H1 (cell line): Measurements from ENCODE around the gene VAT1. TPM values are rescaled to one million over a fixed set of nuclear protein-coding genes. Genes with fewer than 3 reads are reported as not detected.

Source experiments
- BRCA1 ChIP-seq: IDR thresholded peaks from 2 replicates; pipeline ENCODE4 v1.6.1; 2012; ENCODE audit warnings: low read depth, low read length, improper control_type of control experiment
- CREB1 ChIP-seq: IDR thresholded peaks from 2 replicates; pipeline ENCODE4 v1.6.1; 2012; ENCODE audit warnings: inconsistent platforms
- EP300 ChIP-seq, 2 experiments: IDR thresholded peaks; 1 replicate in 1 of 2; 2 replicates in 1 of 2; pipeline ENCODE4 v1.6.1; 2011 to 2012; ENCODE audit warnings: low read depth in 2 of 2, low read length in 2 of 2, mild to moderate bottlenecking in 2 of 2, borderline replicate concordance in 1 of 2, inconsistent platforms in 1 of 2, moderate library complexity in 1 of 2
- FOSL1 ChIP-seq: IDR thresholded peaks from 2 replicates; pipeline ENCODE4 v1.6.1; 2011; ENCODE audit warnings: mild to moderate bottlenecking, low read depth, low read length, moderate library complexity; ENCODE audit not compliant: insufficient read depth
- GABPA ChIP-seq: IDR thresholded peaks from 2 replicates; pipeline ENCODE4 v1.6.1; 2011; ENCODE audit warnings: mild to moderate bottlenecking, low read length, moderate library complexity, borderline replicate concordance; ENCODE audit not compliant: insufficient read depth
- KDM1A ChIP-seq: fragments of 200-600, 300-600 bp; sonication (generic); IDR thresholded peaks from 2 replicates; pipeline ENCODE4 v1.7.1; 2016; ENCODE audit warnings: mild to moderate bottlenecking, low read length, borderline replicate concordance
- KDM5A ChIP-seq: fragments of 200-600 bp; IDR thresholded peaks from 2 replicates; pipeline ENCODE4 v1.7.1; 2012; ENCODE audit warnings: mild to moderate bottlenecking, low read length, inconsistent platforms, mixed read lengths
- NRF1 ChIP-seq: IDR thresholded peaks from 2 replicates; pipeline ENCODE4 v1.6.1; 2011; ENCODE audit warnings: mild to moderate bottlenecking, low read depth, low read length, improper control_type of control experiment
- POLR2A ChIP-seq, 2 experiments: IDR thresholded peaks; 1 replicate in 1 of 2; 2 replicates in 1 of 2; pipeline ENCODE4 v1.6.1; 2011; ENCODE audit warnings: low read depth in 2 of 2, low read length in 2 of 2, mild to moderate bottlenecking in 2 of 2; ENCODE audit errors: control extremely low read depth in 1 of 2
- SP2 ChIP-seq: IDR thresholded peaks from 2 replicates; pipeline ENCODE4 v1.6.1; 2012; ENCODE audit warnings: mild to moderate bottlenecking, low read length, inconsistent platforms
- YY1 ChIP-seq: IDR thresholded peaks from 2 replicates; pipeline ENCODE4 v1.6.1; 2011; ENCODE audit warnings: low read depth, mild to moderate bottlenecking, low read length
- polyA plus RNA-seq, 7 experiments: library from polyadenylated mRNA; depleted of rRNA in 3 of 7; stranded (reverse) in 5 of 7; unstranded in 2 of 7; fragments of >200 nt in 5 of 7; fragments of 200-250 nt in 2 of 7; gene quantifications; 1 replicate in 5 of 7; 2 replicates in 1 of 7; 4 replicates in 1 of 7; pipeline versions ENCODE4 v1.2.1 to v1.2.3, GENCODE V29; 2011 to 2013; ENCODE audit warnings: missing spikeins in 2 of 7, mixed read lengths in 2 of 7
- total RNA-seq: library from RNA; stranded (reverse); fragmentation: NEBNext Ultra II Directional; extraction: Animal tissue kit (Norgen Biotek cat#: 25700); gene quantifications from 2 replicates; pipeline ENCODE4 v1.2.1, GENCODE V29; 2021

Gene VAT1
- total and polyA plus RNA-seq, 2 of the 8 experiments (the other 6 are each of a cell fraction or from before 2014, with no cell fraction given), result 200 to 295 TPM

DNA sequence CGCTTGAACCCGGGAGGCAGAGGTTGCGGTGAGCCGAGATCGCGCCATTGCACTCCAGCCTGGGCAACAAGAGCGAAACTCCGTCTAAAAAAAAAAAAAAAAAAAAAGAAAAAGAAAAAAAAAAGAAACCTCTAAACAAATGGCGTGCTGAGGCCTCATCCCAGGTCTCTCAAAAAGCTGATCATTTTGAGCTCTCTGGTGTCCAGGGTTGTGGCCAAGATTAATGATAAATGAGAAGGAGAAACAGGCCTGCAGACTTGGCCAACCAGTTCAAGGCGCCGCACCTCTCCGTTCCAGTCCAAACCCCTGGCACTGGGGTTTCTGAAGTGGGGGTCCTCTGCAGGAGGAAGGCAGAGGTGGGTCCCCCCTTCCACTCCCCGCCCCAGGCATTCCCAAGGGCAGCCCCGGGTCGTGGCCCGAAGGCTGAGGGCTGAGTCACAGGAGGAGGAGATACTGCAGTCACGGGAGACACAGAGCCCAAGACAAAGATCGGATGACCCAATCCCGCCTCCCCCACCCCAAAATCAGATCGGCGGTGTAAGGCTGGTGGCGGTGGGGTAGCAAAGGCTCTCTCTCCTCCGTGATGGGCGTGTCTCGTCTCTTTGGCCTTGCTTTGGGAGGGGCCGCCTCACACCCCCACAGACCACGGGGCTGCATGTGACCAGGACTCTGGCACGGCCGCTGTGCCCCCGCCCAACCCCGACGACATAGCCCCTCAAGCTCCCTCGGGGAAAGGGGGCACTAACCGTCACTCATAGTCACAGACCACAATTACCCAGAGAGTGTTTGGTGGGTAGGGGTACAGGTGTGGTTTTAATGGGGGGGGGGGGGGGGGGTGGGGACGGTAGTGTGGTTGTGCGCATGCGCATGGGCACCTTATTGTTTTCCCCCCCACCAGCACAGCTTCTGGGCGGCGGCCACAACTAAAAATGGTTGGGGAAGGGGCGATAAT lies 1.1 kb downstream of the VAT1 start (continued):
- TF ChIP-seq EP300 (IDR thresholded peaks at IDR 0.05; ENCODE audit: borderline replicate concordance in 1 of 2, low read depth in 2 of 2, low read length in 2 of 2) (no peak), GABPA (no peak), FOSL1 (no peak), CREB1 (no peak), BRCA1 (no peak), KDM1A (no peak), POLR2A (IDR thresholded peaks at IDR 0.05; ENCODE audit: control extremely low read depth in 1 of 2, low read depth in 2 of 2, low read length in 2 of 2) (peak in 1 of 2 experiments; percentile 73; a peak in 2 of 3 replicates), SP2 (no peak), KDM5A (no peak), YY1 (no peak), NRF1 (peak; percentile 36)
